ENCODE results near the gene KIAA1191.

KIAA1191 gene

DNA sequence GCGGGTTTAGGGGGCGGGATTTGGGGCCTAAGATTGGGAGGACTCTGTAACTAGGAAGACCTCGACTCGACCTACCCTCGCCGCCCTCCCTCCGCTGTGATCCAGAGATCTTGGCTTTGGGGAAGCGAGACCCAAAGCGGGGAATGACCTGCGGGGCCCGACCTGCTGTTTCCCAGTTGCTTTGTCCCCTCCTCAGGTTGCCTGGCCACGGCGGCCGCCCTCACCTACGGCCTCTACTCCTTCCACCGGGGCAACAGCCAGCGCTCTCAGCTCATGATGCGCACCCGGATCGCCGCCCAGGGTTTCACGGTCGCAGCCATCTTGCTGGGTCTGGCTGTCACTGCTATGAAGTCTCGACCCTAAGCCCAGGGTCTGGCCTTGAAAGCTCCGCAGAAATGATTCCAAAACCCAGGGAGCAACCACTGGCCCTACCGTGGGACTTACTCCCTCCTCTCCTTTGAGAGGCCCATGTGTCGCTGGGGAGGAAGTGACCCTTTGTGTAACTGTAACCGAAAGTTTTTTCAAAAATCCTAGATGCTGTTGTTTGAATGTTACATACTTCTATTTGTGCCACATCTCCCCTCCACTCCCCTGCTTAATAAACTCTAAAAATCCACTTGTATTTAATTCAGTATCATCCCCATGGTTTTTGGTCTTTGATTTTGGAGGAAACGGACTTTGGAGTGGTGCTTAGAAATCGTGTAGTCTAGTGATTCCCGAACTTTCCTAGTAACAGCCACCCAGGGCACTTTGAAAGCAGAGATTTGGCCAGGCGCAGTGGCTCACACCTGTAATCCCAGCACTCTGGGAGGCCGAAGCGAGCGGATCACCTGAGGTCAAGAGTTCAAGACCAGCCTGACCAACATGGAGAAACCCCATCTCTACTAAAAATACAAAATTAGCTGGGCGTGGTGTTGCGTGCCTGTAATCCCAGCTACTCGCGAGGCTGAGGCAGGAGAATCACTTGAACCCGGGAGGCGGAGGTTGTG lies 27.9 kb upstream of the KIAA1191 start:
- peak; percentile 24 to 32 for ATAC-seq

DNA sequence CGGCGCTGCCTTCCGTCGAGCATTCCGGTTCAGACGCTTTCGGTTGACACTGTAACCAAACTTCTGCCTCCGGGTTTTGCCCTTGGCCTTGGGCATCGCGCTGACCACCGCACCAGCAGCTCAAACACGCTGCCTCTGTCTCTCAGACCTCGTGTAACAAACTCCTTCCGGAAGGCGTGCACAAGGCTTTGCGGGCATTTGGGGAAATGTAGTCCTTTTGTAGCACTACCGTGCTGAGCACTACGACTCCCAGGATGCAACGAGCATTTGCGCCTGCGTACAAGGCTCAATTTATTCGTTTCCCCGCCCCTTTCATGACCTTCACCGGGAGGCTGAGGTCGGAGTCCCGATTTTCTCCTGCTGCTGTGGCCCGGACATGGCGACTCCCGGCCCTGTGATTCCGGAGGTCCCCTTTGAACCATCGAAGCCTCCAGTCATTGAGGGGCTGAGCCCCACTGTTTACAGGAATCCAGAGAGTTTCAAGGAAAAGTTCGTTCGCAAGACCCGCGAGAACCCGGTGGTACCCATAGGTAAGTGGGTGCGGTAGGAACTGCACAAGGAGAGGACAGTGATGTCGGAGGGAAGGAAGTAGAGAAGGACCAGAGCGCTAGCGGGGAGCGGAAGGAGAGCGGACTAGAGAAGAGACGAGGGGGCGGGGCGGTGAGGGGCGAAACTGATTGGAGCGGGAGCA lies 27.0 kb upstream of the KIAA1191 start, which contains the start of the genes HIGD2A and NOP16:
Gene HIGD2A, plus strand, starts transcription at position 308 of the 691 bp plus-strand sequence. Its CDS starts 69 bp downstream, at position 377.
Gene NOP16, minus strand, starts transcription at position 155 of the 691 bp plus-strand sequence. Its CDS starts 59 bp downstream, at position 96.
- ATAC-seq: peak; percentile 90 to 93

- no peak for ATAC-seq
These were observed 26.5 kb upstream of the KIAA1191 start for GRCh38 chr5:176388003-176388443.

- ATAC-seq: no peak
These were observed 25.9 kb upstream of the KIAA1191 start for GRCh38 chr5:176387384-176387925.

GRCh38 chr5:176386491-176386890 lies 24.9 kb upstream of the KIAA1191 start:
- no peak for ATAC-seq

DNA sequence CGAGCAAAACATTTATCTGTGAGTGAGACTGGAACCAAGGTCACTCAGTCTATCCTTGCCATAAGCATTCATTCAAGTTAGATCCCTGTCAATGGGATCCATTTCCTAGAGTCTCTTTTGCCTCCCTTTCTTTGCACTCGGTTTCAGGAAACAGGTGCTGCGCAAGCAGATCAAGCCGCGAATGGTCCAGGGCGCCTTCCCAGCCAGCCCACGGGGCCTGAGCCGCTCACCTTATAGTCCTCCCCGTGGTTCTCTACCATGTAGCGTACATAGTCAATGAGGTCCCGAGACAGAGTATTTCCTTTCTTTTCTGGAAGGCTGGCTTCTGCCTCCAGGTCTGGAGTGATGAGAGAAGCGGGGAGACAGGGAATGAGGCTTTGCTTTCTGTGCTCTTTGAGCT lies 23.4 kb upstream of the KIAA1191 start:
- no peak for ATAC-seq

GRCh38 chr5:176384366-176384930 lies 22.9 kb upstream of the KIAA1191 start:
- ATAC-seq: no peak

- no peak for ATAC-seq
These were observed 22.4 kb upstream of the KIAA1191 start for GRCh38 chr5:176383961-176384360.

GRCh38 chr5:176383248-176383905 lies 21.8 kb upstream of the KIAA1191 start:
- ATAC-seq: no peak

GRCh38 chr5:176382721-176383120 lies 21.2 kb upstream of the KIAA1191 start:
- no peak for ATAC-seq

DNA sequence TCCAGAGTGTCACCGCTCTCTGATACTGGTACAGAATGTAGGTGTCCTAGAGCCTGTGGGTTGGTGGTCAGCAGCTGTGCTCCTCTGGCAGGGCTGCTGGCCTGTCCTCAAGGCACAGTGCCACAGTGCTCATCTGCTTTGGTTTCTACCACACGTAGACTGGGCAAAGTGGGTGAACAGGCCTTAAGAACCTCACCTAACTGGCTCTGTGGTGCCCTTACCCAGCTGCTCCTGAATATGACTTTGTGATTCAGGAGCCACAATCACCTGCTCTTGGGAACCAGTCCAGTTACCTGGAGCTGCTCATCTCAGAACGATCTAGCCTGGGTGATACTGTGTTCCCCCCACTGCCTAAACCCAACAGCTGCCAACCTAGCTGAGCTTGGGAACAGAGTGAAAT lies 20.4 kb upstream of the KIAA1191 start:
- no peak for ATAC-seq

DNA sequence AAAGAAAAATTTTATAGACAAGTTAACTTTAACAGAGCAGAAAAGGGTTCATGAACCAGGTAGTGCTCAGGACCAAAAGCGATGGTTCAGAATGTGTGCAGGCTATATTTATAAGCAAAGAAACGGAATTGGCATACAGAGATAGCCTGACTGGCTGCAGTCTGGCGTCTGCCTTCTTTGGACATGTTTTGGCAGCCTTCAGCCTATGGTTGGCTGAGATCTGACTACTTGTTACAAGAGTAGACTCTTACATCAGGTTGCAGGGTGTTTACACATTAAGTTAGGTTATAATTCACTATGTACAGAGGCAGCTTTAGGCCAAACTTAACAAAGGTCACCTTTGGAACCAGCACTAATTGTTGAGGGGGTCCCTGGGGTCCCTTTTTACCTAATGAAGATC lies 19.9 kb upstream of the KIAA1191 start:
- ATAC-seq: no peak

- no peak for ATAC-seq
These were observed 18.3 kb upstream of the KIAA1191 start for GRCh38 chr5:176379881-176380280.

- no peak for ATAC-seq
These were observed 11.7 kb upstream of the KIAA1191 start for GRCh38 chr5:176373100-176373818.

DNA sequence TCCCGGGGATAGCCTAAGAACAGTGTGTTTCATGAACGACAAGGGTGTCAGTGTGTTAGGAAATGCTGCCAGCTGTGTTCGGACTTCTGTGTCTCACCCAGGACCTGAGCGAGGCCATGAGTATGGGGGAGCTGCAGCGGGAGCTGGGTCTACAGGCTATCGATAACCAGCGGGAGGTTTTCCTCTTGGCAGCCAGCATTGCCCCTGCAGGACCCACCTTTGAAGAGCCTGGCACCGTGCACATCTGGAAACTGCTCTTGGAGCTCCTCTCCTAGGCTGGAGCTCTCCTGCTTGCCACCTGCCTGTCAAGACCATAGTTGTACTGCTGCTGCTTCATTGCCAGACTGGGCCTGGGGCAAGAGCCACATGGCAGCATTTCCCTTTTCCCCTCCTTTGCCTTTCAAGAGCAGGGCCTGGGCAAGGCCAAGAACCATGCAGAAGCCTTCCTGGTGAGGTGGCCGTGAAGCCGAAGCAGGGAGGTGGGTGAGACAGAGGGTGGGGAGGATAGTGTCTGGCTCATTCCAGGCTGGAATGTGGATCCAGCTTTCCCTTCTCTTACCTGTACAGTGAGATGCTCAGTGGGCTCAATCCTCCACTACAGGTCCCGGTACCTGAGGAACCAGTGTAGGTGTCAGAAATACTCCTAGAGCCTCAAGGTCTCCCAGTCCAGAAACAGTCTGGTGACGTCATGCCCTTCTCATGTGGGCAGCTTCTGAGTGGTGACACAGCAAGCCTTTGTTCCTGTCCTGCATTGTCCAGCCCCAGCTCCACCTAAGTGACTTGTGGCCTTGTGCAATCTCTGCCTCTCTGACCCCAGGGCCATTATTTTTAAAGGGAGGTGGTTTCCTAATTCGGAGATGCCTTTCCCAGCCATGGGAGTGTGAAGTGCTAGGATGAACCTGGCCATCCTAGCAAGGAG lies 10.3 kb upstream of the KIAA1191 start:
- no peak for ATAC-seq

GRCh38 chr5:176369934-176370711 lies 8.6 kb upstream of the KIAA1191 start:
- no peak for ATAC-seq

DNA sequence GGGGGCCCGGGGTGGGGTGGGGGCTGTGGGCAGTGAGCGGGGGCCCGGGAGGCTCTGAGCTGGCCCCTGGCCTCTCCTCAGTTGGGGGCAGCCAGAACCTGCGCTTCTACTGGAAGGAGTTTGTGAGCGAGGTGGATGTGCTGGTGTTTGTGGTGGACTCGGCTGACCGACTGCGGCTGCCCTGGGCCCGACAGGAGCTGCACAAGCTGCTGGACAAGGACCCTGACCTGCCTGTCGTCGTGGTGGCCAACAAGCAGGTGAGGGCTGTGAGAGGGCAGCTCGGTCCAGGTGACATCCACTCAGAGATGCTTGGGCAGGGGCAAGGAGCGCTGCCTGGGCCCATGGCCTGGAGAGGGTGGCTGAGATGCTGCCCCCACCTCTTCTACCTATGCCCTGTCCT lies 7.2 kb upstream of the KIAA1191 start:
- ATAC-seq: no peak

GRCh38 chr5:176366232-176366894 lies 4.8 kb upstream of the KIAA1191 start:
- no peak for ATAC-seq
